ENCODE results near the gene NDUFAF7.
A peak's percentile ranks its signal among the peaks of the same experiment; 100 is the strongest.
"Not testable (repeated sequence)": the region's sequence is repeated elsewhere in the genome, so short reads cannot be mapped to it uniquely, and the experiment has no call there.

NDUFAF7 gene

GRCh38 chr2:37211939-37212338 lies 19.5 kb upstream of the NDUFAF7 start:
- DNase-seq (ENCODE audit: low read depth, low spot score), result no peak

DNA sequence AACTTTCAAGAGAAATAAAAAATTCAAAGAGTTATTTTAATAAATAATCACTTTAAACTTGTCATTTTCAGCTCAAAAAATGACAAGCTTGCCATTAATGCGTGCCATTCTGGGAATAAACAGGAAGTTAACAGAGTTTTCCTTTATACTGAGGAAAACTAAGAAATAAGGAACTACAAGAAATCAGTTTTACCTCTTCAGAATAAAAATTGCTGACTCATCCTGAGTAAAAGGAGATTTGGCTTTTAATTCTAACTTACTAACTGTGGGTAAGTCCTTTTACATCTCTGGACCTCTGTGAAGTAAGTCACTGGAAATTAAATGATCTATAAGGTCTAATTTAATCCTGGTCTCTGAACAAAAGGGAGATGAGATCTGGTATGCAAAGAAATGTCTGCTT lies 16.2 kb upstream of the NDUFAF7 start:
- DNase-seq (ENCODE audit: low read depth, low spot score), result no peak

DNA sequence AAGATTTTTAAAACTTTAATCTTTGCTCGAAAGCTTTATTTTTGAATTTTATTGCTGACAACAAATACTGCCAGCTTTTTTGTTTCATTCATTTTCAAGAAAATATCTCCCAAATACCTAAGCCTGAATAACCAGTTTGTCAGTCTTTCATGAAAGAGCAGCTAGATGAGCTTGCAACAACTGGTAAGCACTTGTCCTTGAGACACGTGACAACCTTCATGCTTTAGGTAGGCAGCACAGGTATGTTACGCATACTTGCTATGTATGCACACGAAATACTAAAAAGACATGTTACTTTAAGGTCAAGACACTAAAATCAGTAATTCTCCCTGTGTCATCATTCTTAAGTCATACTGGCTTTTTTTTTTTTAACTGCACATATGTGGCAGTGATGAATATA lies 12.4 kb upstream of the NDUFAF7 start:
- no peak for DNase-seq (ENCODE audit: low read depth, low spot score)

DNA sequence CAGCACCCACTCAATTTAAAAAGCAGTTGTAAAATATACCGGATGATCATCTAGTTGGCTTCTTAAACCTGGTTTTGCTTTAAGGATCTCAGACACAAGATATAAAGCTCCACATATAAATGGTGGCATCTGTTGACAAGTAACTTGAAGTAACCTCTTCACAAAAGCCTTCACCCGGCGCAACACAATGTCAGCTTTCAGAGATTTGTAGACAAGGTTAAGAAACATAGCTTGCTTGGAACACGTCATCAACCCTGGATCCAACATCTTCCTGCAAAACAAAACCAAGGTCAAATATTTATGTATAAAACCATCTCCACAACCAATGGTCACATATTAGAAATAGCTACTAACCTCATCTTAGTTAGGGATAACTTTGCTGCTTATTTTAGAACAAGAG lies 8.3 kb upstream of the NDUFAF7 start:
- no peak for DNase-seq (ENCODE audit: low read depth, low spot score)

DNA sequence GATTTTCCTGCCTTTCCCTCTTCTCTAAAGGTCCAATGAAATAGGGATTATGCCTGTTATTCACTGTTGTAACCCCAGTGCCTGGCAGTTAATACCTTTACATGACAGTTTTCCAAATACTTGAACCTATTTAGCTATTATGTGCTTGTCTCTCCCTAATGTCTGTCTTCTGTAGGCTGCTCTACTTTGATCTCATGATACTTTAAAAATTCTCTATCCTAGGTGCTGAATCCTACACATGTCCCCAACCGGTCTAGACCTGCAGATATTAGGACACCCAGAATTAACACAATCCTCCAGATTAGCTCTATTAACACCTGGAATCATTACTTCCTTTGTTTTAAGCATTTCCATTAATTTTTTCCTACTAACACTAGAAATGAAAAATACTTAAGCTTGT lies 7.4 kb upstream of the NDUFAF7 start:
- no peak for DNase-seq (ENCODE audit: low read depth, low spot score)

DNA sequence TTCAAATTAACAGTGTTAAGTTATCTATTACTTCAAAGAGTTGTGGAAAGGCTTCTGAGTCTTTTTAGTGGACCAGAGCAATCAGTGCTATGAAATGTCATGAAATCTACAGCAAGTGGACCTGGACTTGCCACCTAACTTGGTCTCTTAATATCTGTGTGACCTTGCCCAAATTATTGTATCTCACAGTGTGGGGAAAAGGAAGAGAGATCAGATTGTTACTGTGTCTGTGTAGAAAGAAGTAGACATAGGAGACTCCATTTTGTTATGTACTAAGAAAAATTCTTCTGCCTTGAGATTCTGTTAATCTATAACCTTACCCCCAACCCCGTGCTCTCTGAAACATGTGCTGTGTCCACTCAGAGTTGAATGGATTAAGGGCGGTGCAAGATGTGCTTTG lies 6.3 kb upstream of the NDUFAF7 start:
- DNase-seq (ENCODE audit: low read depth, low spot score), result not testable (repeated sequence)

- DNase-seq (ENCODE audit: low read depth, low spot score), result no peak
Observed at GRCh38 chr2:37226863-37227262, 4.6 kb upstream of the NDUFAF7 start.

DNA sequence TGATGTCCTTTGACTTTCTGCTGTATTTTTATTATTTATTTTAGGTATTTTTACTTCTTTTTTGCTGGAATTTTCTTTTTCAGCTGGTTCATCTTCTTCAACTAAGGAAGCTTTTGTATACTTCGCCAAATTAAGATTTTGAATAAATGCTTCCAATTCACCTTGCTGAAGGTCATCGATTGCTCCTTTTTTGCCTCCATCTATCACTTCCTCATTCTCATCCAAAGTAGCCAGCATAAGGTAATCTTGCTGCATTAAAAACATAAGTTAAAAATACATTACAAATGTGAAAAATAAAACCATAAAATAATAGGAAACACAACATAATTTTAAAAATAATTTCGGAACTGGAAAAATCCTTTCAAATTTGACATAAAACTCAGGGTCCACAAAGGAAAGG lies 2.7 kb upstream of the NDUFAF7 start:
- DNase-seq (ENCODE audit: low read depth, low spot score), result no peak

DNA sequence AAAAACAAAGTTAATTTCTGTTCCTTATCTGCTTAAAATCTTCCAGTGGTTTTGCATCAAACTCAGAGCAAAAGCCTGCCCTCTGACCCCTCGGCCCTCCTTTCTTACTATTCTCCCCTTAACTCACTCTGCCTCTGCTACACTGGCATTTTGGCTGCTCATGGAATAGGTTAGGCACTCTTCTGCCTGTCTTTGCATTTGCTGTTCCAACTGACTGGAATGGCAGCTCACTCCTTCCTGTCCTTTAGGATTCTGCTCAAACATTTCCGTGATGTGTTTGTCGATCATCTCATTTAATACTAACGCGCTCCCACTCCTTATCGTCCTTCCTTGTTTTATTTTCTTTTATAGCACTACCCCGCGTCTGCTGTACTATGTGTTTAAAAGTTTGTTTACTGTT lies 877 bp upstream of the NDUFAF7 start:
- DNase-seq (ENCODE audit: low read depth, low spot score), result peak; percentile 11

DNA sequence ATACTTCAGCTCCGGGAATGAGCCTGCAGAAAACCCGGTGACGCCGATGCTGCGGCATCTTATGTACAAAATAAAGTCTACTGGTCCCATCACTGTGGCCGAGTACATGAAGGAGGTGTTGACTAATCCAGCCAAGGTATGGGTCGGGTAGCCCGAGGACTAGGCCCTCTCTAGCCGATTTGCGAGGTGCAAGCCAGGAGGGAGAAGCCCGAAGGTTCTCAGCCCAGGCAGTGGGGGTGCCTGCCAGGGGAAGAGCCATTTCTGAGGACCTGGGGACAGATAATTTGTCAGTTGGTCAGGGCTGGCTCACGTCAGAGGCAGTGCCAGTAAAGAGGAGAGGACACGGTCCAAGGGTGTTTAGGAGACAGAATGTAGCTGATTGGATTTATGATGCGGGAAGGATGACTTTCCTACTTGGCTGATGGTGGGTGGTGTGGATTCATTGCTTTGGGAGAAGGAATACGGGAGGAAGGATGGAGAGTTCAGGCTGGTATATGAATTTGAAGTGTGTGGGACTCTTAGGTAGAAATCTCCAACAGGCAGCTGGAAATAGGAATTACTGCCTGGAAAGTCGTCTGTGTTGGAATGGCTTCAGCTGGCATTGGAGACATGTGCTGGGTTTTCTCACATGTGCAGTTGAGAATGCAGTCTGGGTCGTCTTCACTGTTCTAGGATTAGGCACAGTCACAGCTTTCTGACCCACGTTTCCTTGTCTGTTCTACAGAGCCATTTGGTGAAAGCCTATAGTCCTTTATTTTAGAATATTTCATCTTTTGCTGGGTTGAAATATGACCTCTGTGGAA lies 874 bp downstream of the NDUFAF7 start:
- peak; percentile 34 for DNase-seq (ENCODE audit: low read depth, low spot score)

- no peak for DNase-seq (ENCODE audit: low read depth, low spot score)
Observed at GRCh38 chr2:37243435-37243834, 12.0 kb downstream of the NDUFAF7 start.

GRCh38 chr2:37244017-37244416 lies 12.6 kb downstream of the NDUFAF7 start:
- no peak for DNase-seq (ENCODE audit: low read depth, low spot score)

DNA sequence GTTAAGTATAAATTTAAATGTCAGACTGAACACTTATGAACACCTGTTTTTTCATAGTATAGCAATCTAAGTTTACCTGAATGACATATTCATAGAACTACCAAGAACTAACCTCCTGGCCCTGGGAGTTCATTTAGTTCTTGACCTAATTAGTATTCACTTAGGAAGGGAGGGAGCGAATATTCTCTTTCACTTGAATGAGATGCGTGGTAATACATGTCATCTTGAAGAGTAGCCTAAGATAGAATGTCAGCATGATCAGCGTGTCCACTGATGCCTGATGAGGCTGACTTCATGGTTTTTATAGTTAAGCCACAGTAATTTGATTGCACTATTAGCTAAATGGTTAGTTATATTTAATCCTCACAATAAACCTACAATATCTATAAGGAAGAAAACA lies 13.3 kb downstream of the NDUFAF7 start:
- DNase-seq (ENCODE audit: low read depth, low spot score), result no peak

DNA sequence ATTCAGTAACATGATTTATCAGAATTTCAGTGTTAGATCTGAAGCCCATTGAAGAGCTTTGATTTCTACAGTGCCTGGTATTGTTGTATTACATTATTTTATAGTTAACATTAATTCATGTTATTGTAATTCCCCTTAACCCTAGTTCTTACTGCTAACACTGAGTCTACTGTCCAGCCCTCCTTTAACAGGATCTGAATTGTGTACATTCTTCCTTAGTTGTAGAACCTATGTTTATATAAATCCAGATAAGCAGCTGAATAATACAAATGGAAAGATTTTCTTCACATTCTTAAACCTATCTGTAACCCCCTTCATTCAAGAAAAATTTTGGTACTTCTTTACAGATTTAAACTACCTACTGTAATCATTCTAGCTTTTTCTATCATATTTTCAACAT lies 14.7 kb downstream of the NDUFAF7 start:
- no peak for DNase-seq (ENCODE audit: low read depth, low spot score)

- no peak for DNase-seq (ENCODE audit: low read depth, low spot score)
Observed at GRCh38 chr2:37250869-37251740, 19.6 kb downstream of the NDUFAF7 start.

DNA sequence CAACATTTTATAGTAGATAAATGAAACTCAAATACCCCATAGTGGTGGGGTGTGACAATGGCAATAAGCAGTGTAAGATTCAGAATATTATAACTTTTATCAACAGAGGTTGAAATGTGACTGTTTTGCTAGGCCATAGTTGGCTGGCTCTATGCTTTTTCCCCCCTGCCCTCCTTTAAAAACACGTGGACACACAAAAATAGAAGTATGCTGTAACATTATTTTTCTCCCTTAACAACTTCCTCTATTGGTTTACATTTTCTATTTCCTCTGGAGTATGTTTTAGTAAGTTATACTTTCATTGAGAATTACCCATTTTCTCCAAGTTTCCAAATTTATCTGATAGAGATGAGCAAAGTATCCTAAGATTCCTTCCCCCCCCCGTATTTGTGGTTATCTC lies 31.1 kb downstream of the NDUFAF7 start:
- no peak for DNase-seq (ENCODE audit: low read depth, low spot score)

DNA sequence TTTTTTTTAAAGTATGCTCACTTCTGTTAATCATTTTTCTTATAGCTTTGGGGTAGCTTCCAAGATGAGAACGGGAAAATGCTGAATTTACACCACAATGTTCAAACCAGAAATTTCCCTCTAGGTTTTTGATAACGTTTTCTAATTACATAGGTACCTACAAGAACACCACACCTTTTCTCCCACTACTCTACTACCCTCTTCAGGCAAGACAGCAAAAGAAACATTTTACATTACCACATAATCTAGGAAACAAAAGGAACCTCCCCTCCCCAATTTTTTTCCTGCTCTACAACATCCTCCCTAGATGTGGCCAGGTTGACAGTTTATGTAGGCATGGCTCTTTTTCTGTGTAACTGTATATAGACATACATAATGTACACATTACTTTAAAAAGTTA lies 32.4 kb downstream of the NDUFAF7 start:
- DNase-seq (ENCODE audit: low read depth, low spot score), result no peak

DNA sequence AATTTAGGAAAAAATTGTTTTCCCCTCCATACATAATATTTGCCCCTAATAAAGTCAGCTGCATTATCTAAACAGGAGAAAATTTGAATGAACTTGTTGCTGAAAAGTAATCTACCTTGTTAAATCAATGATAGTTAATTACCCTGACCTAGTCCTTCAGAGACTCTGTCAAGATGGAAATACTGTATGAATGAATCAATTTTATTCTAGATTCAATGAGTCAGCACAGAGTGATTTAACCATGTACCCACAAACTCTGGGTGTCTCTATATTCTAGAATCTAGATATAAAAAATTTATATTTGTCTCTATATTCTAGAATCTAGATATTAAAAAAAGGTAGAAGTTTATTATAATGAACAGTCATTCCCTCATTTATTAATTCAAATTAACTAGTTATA lies 36.2 kb downstream of the NDUFAF7 start:
- DNase-seq (ENCODE audit: low read depth, low spot score), result no peak

GRCh38 chr2:37268111-37268510 lies 36.7 kb downstream of the NDUFAF7 start:
- no peak for DNase-seq (ENCODE audit: low read depth, low spot score)

GRCh38 chr2:37271376-37272067 lies 40.1 kb downstream of the NDUFAF7 start:
- DNase-seq (ENCODE audit: low read depth, low spot score), result no peak

GRCh38 chr2:37274359-37274965 lies 43.0 kb downstream of the NDUFAF7 start:
- no peak for DNase-seq (ENCODE audit: low read depth, low spot score)

DNA sequence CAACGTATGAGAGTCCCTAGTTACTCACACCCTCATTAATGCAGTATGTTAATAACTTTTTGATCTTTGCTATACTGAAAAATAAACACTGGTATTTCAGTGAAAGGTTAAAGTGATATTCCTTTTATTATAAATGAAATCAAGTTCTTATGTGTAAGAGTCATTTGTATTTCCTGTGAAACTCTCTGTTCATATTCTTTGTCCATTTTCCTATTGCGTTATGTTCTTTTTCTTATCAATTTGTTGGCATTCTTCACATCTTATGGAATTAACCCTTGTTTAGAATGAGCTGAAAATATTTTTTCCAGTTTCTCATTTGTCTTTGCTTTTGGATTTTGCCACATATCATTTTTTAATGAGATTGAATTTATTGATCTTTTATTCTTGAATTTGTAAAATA lies 44.8 kb downstream of the NDUFAF7 start:
- DNase-seq (ENCODE audit: low read depth, low spot score), result no peak
